ENCODE results near the gene SLC22A17. TPM values are rescaled to one million over a fixed set of nuclear protein-coding genes. Genes with fewer than 3 reads are reported as not detected.

The SLC22A17 gene
- total RNA-seq, 1 donor from 2014 or later: 52.5 TPM

GRCh38 chr14:23384364-23385080 is 31.8 kb upstream of the SLC22A17 start:
- peaks cover 24% of the 10 kb centered on the region for H3K27me3 Mint-ChIP-seq
- no peaks in the 10 kb centered on the region for H3K9me3 Mint-ChIP-seq
- H3K4me1 Mint-ChIP-seq (ENCODE audit: unreplicated experiment): peaks cover 7% of the 10 kb centered on the region
- no peaks in the 10 kb centered on the region for H3K36me3 Mint-ChIP-seq
- DNase-seq (ENCODE audit: extremely low spot score, unreplicated experiment): no peak
- H3K27ac Mint-ChIP-seq: no peak overlapping the region
- H3K4me3 Mint-ChIP-seq: no peak overlapping the region
- no peak for TF ChIP-seq CTCF (conservative IDR thresholded peaks at IDR 0.05)

GRCh38 chr14:23382731-23383440 is 30.2 kb upstream of the SLC22A17 start:
- H3K27me3 Mint-ChIP-seq: peaks cover 24% of the 10 kb centered on the region
- H3K4me1 Mint-ChIP-seq (ENCODE audit: unreplicated experiment): peaks cover 7% of the 10 kb centered on the region
- TF ChIP-seq CTCF (conservative IDR thresholded peaks at IDR 0.05): no peak
- no peak overlapping the region for H3K4me3 Mint-ChIP-seq
- no peaks in the 10 kb centered on the region for H3K36me3 Mint-ChIP-seq
- DNase-seq (ENCODE audit: extremely low spot score, unreplicated experiment): no peak
- H3K27ac Mint-ChIP-seq: no peak overlapping the region
- H3K9me3 Mint-ChIP-seq: no peaks in the 10 kb centered on the region

GRCh38 chr14:23382276-23382675 is 29.6 kb upstream of the SLC22A17 start:
- no peak for TF ChIP-seq CTCF (conservative IDR thresholded peaks at IDR 0.05)
- H3K36me3 Mint-ChIP-seq: no peaks in the 10 kb centered on the region
- no peak overlapping the region for H3K4me3 Mint-ChIP-seq
- H3K4me1 Mint-ChIP-seq (ENCODE audit: unreplicated experiment): peaks cover 7% of the 10 kb centered on the region
- H3K27ac Mint-ChIP-seq: no peak overlapping the region
- DNase-seq (ENCODE audit: extremely low spot score, unreplicated experiment): no peak
- peaks cover 20% of the 10 kb centered on the region for H3K27me3 Mint-ChIP-seq
- no peaks in the 10 kb centered on the region for H3K9me3 Mint-ChIP-seq

- no peak for TF ChIP-seq CTCF (conservative IDR thresholded peaks at IDR 0.05)
- Mint-ChIP-seq H3K27me3 (peaks cover 20% of the 10 kb centered on the region), H3K4me3 (no peak overlapping the region), H3K4me1 (ENCODE audit: unreplicated experiment) (peaks cover 7% of the 10 kb centered on the region), H3K27ac (no peak overlapping the region), H3K36me3 (no peaks in the 10 kb centered on the region), H3K9me3 (no peaks in the 10 kb centered on the region)
- no peak for DNase-seq (ENCODE audit: extremely low spot score, unreplicated experiment)
These were observed 29.2 kb upstream of the SLC22A17 start for GRCh38 chr14:23381871-23382270.

GRCh38 chr14:23380976-23381375 is 28.3 kb upstream of the SLC22A17 start:
- Mint-ChIP-seq H3K36me3 (no peaks in the 10 kb centered on the region), H3K9me3 (no peaks in the 10 kb centered on the region), H3K27ac (no peak overlapping the region), H3K4me1 (ENCODE audit: unreplicated experiment) (peaks cover 7% of the 10 kb centered on the region), H3K27me3 (peaks cover 20% of the 10 kb centered on the region), H3K4me3 (no peak overlapping the region)
- no peak for TF ChIP-seq CTCF (conservative IDR thresholded peaks at IDR 0.05)
- no peak for DNase-seq (ENCODE audit: extremely low spot score, unreplicated experiment)
